GM19035 (cell line): ENCODE results near the gene HELZ.

Experiments
- ATAC-seq: cut with Tn5 transposase; IDR thresholded peaks from one replicate; pipeline ENCODE4 v1.9.1; 2021; ENCODE audit not compliant: unreplicated experiment

HELZ gene

GRCh38 chr17:67196422-67196821 is 48.6 kb downstream of the HELZ start:
- ATAC-seq: no peak

GRCh38 chr17:67194134-67194533 is 50.9 kb downstream of the HELZ start:
- ATAC-seq: no peak

- no peak for ATAC-seq
Measured at GRCh38 chr17:67187927-67188326, 57.1 kb downstream of the HELZ start.

GRCh38 chr17:67186782-67187181 is 58.2 kb downstream of the HELZ start:
- ATAC-seq: no peak

GRCh38 chr17:67183531-67183930 is 61.5 kb downstream of the HELZ start:
- ATAC-seq: no peak

GRCh38 chr17:67181825-67182224 is 63.2 kb downstream of the HELZ start:
- ATAC-seq: no peak

- no peak for ATAC-seq
Measured at GRCh38 chr17:67180275-67180674, 64.7 kb downstream of the HELZ start.

GRCh38 chr17:67178555-67178954 is 66.4 kb downstream of the HELZ start:
- ATAC-seq: no peak

GRCh38 chr17:67177732-67178131 is 67.3 kb downstream of the HELZ start:
- ATAC-seq: no peak

GRCh38 chr17:67174190-67174589 is 70.8 kb downstream of the HELZ start:
- no peak for ATAC-seq

- ATAC-seq: peak; percentile 88
Measured at GRCh38 chr17:67171560-67171959, 73.4 kb downstream of the HELZ start.

- ATAC-seq: no peak
Measured at GRCh38 chr17:67168496-67168895, 76.5 kb downstream of the HELZ start.

- ATAC-seq: no peak
Measured at GRCh38 chr17:67165201-67165600, 79.8 kb downstream of the HELZ start.

- no peak for ATAC-seq
Measured at GRCh38 chr17:67164302-67164701, 80.7 kb downstream of the HELZ start.

- ATAC-seq: no peak
Measured at GRCh38 chr17:67162771-67163170, 82.2 kb downstream of the HELZ start.

GRCh38 chr17:67161573-67161972 is 83.4 kb downstream of the HELZ start:
- no peak for ATAC-seq

GRCh38 chr17:67160791-67161190 is 84.2 kb downstream of the HELZ start:
- no peak for ATAC-seq

GRCh38 chr17:67157732-67158639 is 87.0 kb downstream of the HELZ start:
- no peak for ATAC-seq

- ATAC-seq: no peak
Measured at GRCh38 chr17:67156269-67157199, 88.5 kb downstream of the HELZ start.

- no peak for ATAC-seq
Measured at GRCh38 chr17:67152824-67153223, 92.2 kb downstream of the HELZ start.

GRCh38 chr17:67151717-67152116 is 93.3 kb downstream of the HELZ start:
- no peak for ATAC-seq

- no peak for ATAC-seq
Measured at GRCh38 chr17:67150826-67151225, 94.2 kb downstream of the HELZ start.
